K562 (cell line): Measurements from ENCODE around the gene LMAN2. TPM values are rescaled to one million over a fixed set of nuclear protein-coding genes. Genes with fewer than 3 reads are reported as not detected.
A peak's percentile ranks its signal among the peaks of the same experiment; 100 is the strongest.

Source experiments
- AFF4 ChIP-seq: sonication (generic); formaldehyde crosslinking; IDR thresholded peaks from 2 replicates; pipeline ENCODE4 v1.8.0; 2023; ENCODE audit warnings: mild to moderate bottlenecking, missing genetic modification reagents
- CBX8 ChIP-seq: fragments of 200-600 bp; sonication (generic); IDR thresholded peaks from 2 replicates; pipeline ENCODE4 v1.6.1; 2012; ENCODE audit warnings: borderline replicate concordance, mixed run types, low read depth, mild to moderate bottlenecking, moderate library complexity, mixed read lengths, low read length, control low read depth, inconsistent platforms; ENCODE audit not compliant: poor library complexity, severe bottlenecking; ENCODE audit errors: extremely low read depth
- CC2D1A ChIP-seq: fragments of 450-650 bp; IDR thresholded peaks from 2 replicates; pipeline ENCODE4 v1.6.1; 2017; ENCODE audit warnings: mild to moderate bottlenecking
- ETS2 ChIP-seq: IDR thresholded peaks from 2 replicates; pipeline ENCODE4 v1.6.1; 2016; ENCODE audit warnings: borderline replicate concordance, missing genetic modification characterization, mild to moderate bottlenecking, moderate library complexity, missing compliant biosample characterization; ENCODE audit not compliant: poor library complexity, severe bottlenecking
- FOXO4 ChIP-seq: fragments of 450-650 bp; formaldehyde crosslinking; IDR thresholded peaks from 2 replicates; pipeline ENCODE4 v1.4.0; 2020; ENCODE audit warnings: mild to moderate bottlenecking, moderate library complexity
- HNRNPK ChIP-seq: fragments of 200-400 bp; formaldehyde crosslinking; IDR thresholded peaks from one replicate; pipeline ENCODE4 v1.6.1; 2018; ENCODE audit warnings: mild to moderate bottlenecking, low read depth, low read length; ENCODE audit not compliant: poor library complexity, severe bottlenecking
- HNRNPUL1 ChIP-seq: fragments of 200-400 bp; formaldehyde crosslinking; IDR thresholded peaks from 2 replicates; pipeline ENCODE4 v1.6.1; 2017; ENCODE audit warnings: low read length
- IRF9 ChIP-seq: fragments of 450-650 bp; IDR thresholded peaks from 2 replicates; pipeline ENCODE4 v1.6.1; 2016; ENCODE audit warnings: missing biosample characterization, missing genetic modification characterization
- MYC ChIP-seq, 2 experiments: fragments of 250-450 bp in 1 of 2; sonication (Bioruptor Pico) in 1 of 2; IDR thresholded peaks; 2 replicates each; pipeline versions ENCODE4 v1.5.1 to v1.6.1; 2012 to 2021; ENCODE audit warnings: low read depth in 2 of 2, borderline replicate concordance in 1 of 2, improper control_type of control experiment in 1 of 2, low read length in 1 of 2, mild to moderate bottlenecking in 1 of 2, moderate library complexity in 1 of 2
- PRPF4 ChIP-seq: fragments of 200-400 bp; formaldehyde crosslinking; IDR thresholded peaks from one replicate; pipeline ENCODE4 v1.6.1; 2017; ENCODE audit warnings: low read length, low read depth, mild to moderate bottlenecking; ENCODE audit not compliant: insufficient read depth, poor library complexity, severe bottlenecking
- STAT5B ChIP-seq: fragments of 250-450 bp; sonication (Bioruptor Pico); IDR thresholded peaks from 2 replicates; pipeline ENCODE4 v1.8.0; 2021; ENCODE audit warnings: mild to moderate bottlenecking, inconsistent platforms
- STAT6 ChIP-seq: sonication (generic); formaldehyde crosslinking; IDR thresholded peaks from 2 replicates; pipeline ENCODE4 v1.8.1; 2023; ENCODE audit warnings: mild to moderate bottlenecking, missing genetic modification reagents
- TEAD1 ChIP-seq, 2 experiments: fragments of 450-650 bp in 1 of 2; sonication (generic) in 1 of 2; formaldehyde crosslinking; IDR thresholded peaks; 2 replicates each; pipeline versions ENCODE4 v1.4.0 to v1.8.0; 2020 to 2022; ENCODE audit warnings: mild to moderate bottlenecking in 2 of 2, missing genetic modification reagents in 1 of 2
- ZBTB26 ChIP-seq: fragments of 450-650 bp; formaldehyde crosslinking; IDR thresholded peaks from 2 replicates; pipeline ENCODE4 v1.4.0; 2022; ENCODE audit warnings: missing genetic modification characterization
- polyA plus RNA-seq, 8 experiments: library from polyadenylated mRNA; depleted of rRNA in 4 of 8; stranded (reverse) in 5 of 8; unstranded in 3 of 8; fragments of >200 nt; fragmentation: Nextera tagmentation in 2 of 8; fragmentation: Illumina TruSeq in 1 of 8; extraction: Ambion mirVana in 2 of 8; extraction: Trizol in 1 of 8; gene quantifications; 2 replicates each; pipeline versions ENCODE4 v1.2.1 to v1.2.3, GENCODE V29; 2011 to 2014; ENCODE audit warnings: inconsistent platforms in 1 of 8, missing spikeins in 1 of 8
- total RNA-seq, 7 experiments: library from RNA; depleted of rRNA in 6 of 7; stranded (reverse); fragments of >200 nt in 6 of 7; fragmentation: Illumina TruSeq in 2 of 7; extraction: Trizol in 2 of 7; gene quantifications; 2 replicates each; pipeline versions ENCODE4 v1.2.1 to v1.2.3, GENCODE V29; 2011 to 2021; ENCODE audit warnings: low replicate concordance in 1 of 7

The LMAN2 gene
- total and polyA plus RNA-seq, 9 of the 15 experiments (the other 6 are each of a cell fraction or from before 2014, with no cell fraction given), result 2.7 to 254 (median 136) TPM

- TF ChIP-seq IRF9 (no peak), MYC (IDR thresholded peaks at IDR 0.05; ENCODE audit: low read depth, low read length) (peak; percentile 97), MYC (CRISPR knock-in tag; IDR thresholded peaks at IDR 0.05; ENCODE audit: borderline replicate concordance, low read depth) (no peak), FOXO4 (CRISPR knock-in tag) (no peak), ZBTB26 (CRISPR knock-in tag) (no peak), STAT6 (CRISPR knock-in tag) (no peak), STAT5B (CRISPR knock-in tag) (no peak), ETS2 (no peak), CC2D1A (peak; percentile 76; the same call in 1 of the 2 replicates), HNRNPK (no peak), CBX8 (no peak), PRPF4 (no peak), AFF4 (CRISPR knock-in tag) (no peak), HNRNPUL1 (no peak), TEAD1 (CRISPR knock-in tag; IDR thresholded peaks at IDR 0.05) (no peak)
These were observed 39.2 kb upstream of the LMAN2 start (continued) for GRCh38 chr5:177390363-177391300.
